SJSA1 (cell line): Measurements from ENCODE around the gene LRRC4B. TPM values are rescaled to one million over a fixed set of nuclear protein-coding genes. Genes with fewer than 3 reads are reported as not detected.

ENCODE experiments used
- DNase-seq, 2 experiments: peaks; one replicate each; pipeline ENCODE4 v3.0.0-alpha.2; 2015 to 2020; ENCODE audit warnings: low spot score in 2 of 2, low read depth in 1 of 2
- H3K27ac ChIP-seq: fragments of 250-450 bp; sonication (Bioruptor Pico); 2 replicates; pipeline ENCODE4 v1.5.1; 2020; ENCODE audit warnings: mild to moderate bottlenecking, moderate library complexity
- H3K27me3 ChIP-seq: fragments of 250-450 bp; sonication (Bioruptor Pico); replicated peaks from 2 replicates; pipeline ENCODE4 v1.5.1; 2020; ENCODE audit warnings: mild to moderate bottlenecking, moderate library complexity
- H3K36me3 ChIP-seq: fragments of 250-450 bp; sonication (Bioruptor Pico); 2 replicates; pipeline ENCODE4 v1.5.1; 2020; ENCODE audit warnings: mild to moderate bottlenecking
- H3K4me1 ChIP-seq: fragments of 250-450 bp; sonication (Bioruptor Pico); replicated peaks from 2 replicates; pipeline ENCODE4 v1.6.1; 2021; ENCODE audit warnings: mild to moderate bottlenecking
- H3K4me3 ChIP-seq: fragments of 250-450 bp; sonication (Bioruptor Pico); 2 replicates; pipeline ENCODE4 v1.5.1; 2020; ENCODE audit warnings: mild to moderate bottlenecking
- H3K9me3 ChIP-seq: fragments of 250-450 bp; sonication (Bioruptor Pico); replicated peaks from 2 replicates; pipeline ENCODE4 v1.5.1; 2020; ENCODE audit warnings: mild to moderate bottlenecking
- total RNA-seq: library from RNA; depleted of rRNA; stranded (reverse); fragments of >200 nt; shearing (Covaris generic); gene quantifications from 2 replicates; pipeline ENCODE4 v1.2.3, GENCODE V29; 2014

LRRC4B gene
- total RNA-seq, 1 experiment from 2014 or later: not detected

DNA sequence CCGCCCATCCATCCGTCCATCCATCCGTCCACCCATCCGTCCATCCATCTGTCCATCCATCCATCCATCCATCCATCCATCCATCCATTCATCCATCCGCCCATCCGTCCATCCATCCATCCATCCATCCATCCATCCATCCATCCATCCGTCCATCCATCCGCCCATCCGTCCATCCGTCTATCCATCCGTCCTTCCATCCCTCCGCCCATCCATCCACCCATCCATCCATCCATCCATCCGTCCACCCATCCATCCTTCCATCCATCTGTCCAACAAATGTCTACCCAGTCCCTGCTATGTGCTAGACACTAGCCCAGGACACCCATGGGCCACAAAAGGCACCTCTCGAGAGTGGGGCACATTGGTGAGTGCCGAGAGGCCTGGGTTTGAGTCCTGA lies 15.7 kb downstream of the LRRC4B start:
- H3K27ac ChIP-seq: no peak overlapping the region
- no peaks in the 10 kb centered on the region for H3K9me3 ChIP-seq
- peaks cover 3% of the 10 kb centered on the region for H3K4me1 ChIP-seq
- H3K27me3 ChIP-seq: peaks cover 51% of the 10 kb centered on the region
- no peaks in the 10 kb centered on the region for H3K36me3 ChIP-seq
- H3K4me3 ChIP-seq: no peak overlapping the region
- no peak for DNase-seq

DNA sequence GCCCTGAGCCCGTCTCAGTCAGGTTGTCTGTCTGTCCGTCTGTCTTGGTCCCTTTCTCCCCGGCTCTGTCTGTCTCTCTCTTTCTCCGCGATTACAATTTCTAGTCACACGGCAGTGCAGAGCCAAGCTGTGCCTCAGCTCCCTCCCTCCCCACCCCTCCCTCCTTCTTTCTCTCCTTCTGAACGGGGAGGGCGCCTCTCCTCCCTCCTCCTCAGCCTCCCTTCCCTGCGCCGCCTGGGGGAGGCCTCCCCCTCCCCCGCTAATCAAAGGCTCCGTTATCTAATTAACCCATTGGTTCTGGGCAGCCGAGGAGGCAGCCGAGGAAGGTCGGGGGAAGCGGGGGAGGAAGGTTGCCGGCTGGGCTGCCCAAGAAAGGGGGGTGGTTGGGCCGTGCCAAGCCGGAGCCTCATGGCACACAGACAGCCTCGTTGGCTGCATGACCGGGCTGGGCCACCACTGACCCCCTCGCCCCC lies 16.5 kb downstream of the LRRC4B start:
- no peak overlapping the region for H3K4me3 ChIP-seq
- H3K36me3 ChIP-seq: no peaks in the 10 kb centered on the region
- no peak overlapping the region for H3K27ac ChIP-seq
- H3K9me3 ChIP-seq: no peaks in the 10 kb centered on the region
- H3K27me3 ChIP-seq: peaks cover 45% of the 10 kb centered on the region
- H3K4me1 ChIP-seq: peaks cover 3% of the 10 kb centered on the region
- DNase-seq: no peak

DNA sequence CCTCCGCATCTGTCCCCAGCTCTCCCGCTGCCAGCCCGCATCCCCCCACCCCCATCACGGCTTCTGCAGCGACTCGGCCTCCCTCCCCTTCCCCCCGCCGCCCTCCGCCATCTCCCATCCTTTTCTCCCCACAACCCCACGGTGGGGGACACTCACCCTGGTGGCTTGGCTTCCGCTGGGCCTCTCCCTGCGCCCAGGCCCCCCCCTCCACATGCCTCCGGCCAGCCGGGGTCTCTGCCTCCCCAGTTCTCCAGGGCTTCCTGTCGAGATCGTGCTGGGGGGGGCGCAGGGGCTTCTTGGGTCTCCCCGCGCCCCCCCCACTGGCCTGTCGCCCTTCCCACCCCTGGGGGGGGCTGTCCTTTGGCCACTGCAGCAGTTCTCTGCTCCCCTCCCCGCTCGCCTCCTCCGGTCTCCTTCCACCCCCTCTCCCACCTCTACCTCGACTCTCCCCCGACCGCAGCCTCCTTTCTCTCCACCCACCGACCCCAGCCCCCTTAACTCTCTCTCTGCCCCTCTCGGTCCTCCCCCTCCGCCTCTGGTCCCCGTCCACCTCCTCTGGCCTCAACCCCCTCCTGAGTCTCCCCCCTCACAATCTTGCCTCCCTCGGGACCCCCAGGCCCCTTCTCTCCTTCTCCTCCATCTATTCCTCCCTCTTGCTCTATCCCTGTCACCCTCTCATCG lies 17.1 kb downstream of the LRRC4B start:
- Histone ChIP-seq H3K4me3 (no peak overlapping the region), H3K9me3 (no peaks in the 10 kb centered on the region), H3K27ac (no peak overlapping the region), H3K27me3 (peaks cover 39% of the 10 kb centered on the region), H3K36me3 (no peaks in the 10 kb centered on the region), H3K4me1 (no peaks in the 10 kb centered on the region)
- DNase-seq: no peak

DNA sequence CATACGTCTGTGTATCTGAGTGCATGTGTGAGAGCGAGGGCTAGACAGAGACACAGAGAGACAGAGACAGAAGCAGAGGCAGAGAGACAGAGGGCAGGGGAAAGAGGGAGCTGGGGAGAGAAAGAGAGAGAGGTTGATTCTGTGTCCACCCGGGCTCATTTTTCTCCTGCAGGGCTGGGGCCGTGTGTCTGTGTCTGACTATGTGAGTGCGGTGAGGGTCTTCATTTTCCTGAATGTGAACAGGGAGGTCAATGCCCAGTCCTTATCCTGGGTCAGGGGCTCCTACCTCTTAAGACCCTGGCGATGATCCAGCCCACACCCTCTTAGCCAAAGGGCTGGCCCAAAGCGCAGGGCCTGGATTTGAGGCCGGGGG lies 17.7 kb downstream of the LRRC4B start:
- Histone ChIP-seq H3K36me3 (no peaks in the 10 kb centered on the region), H3K4me1 (no peaks in the 10 kb centered on the region), H3K27ac (no peak overlapping the region), H3K27me3 (peaks cover 34% of the 10 kb centered on the region), H3K9me3 (no peaks in the 10 kb centered on the region), H3K4me3 (no peak overlapping the region)
- DNase-seq: no peak

DNA sequence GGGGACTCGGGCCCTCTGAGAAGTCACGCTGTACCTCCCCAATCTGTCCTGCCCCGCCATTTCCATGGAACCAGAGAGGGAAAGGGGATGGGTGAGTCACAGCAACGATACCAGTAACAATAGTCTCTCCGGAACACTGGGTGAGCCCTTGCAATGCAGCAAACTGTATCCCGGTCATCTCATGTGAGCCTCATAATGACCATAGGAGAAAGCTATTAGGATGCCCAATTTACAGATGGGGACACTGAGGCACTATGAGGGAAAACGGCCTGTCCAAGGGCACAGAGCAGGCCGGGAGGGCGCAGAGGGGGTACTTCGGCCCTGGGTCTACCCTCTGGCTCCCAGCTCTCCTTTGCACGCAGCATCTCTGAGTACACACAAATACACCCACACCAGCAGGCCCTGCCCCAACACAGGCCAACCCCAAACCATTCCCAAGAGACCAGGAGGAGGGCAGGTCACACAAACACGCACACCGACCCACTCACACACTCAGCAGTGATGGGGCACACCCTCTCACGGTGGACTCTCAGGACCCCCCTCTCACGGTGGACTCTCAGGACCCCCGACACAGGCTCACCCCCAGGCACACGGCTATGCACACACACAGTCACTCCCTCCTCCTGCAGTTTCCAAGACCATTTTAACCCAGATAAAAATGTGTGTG lies 18.2 kb downstream of the LRRC4B start:
- H3K9me3 ChIP-seq: no peaks in the 10 kb centered on the region
- H3K27ac ChIP-seq: no peak overlapping the region
- no peaks in the 10 kb centered on the region for H3K36me3 ChIP-seq
- no peak overlapping the region for H3K4me3 ChIP-seq
- no peaks in the 10 kb centered on the region for H3K4me1 ChIP-seq
- peaks cover 29% of the 10 kb centered on the region for H3K27me3 ChIP-seq
- no peak for DNase-seq

DNA sequence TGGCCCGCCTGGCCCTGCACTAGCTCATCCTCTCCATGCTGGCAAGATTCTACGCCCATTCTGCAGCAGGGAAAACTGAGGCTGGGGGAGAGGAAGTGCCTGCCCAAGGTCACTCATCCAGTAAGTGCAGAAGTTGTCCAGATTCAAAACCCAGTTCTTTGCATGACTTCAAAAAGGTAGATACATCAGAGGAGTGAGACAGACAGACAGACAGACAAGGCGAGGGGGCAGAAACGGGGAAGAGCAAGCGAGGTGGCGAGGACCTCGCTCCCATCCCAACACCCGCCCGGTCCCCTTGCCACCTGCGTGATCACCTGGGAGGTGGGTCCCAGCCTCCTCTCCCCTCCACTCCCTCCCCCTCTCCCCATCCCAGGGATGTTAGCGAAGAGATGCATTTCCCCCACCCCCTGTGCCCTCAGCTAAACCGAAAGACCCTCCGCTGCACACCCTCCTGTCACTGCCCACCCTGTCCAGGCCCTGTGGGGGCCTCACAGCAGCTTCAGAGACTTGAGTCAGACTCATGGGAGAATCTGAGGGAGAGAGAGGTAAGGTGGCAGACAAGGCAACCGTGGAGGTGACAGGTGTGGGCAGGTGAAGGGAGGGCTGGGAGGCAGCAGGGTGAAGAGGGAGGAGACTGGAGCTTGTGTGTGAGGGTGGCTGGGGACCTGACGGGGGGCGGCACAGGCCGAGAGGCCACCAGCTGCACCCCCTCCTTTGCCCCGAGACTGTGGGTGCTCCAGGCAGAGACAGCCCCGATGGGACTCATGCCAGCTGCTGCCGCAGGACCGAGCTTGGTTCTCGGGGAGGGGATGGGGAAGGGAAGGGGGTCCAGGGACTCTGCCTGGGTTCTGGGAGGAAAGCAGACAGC lies 18.9 kb downstream of the LRRC4B start:
- no peaks in the 10 kb centered on the region for H3K36me3 ChIP-seq
- H3K4me1 ChIP-seq: no peaks in the 10 kb centered on the region
- H3K27ac ChIP-seq: no peak overlapping the region
- H3K27me3 ChIP-seq: peaks cover 23% of the 10 kb centered on the region
- H3K9me3 ChIP-seq: no peaks in the 10 kb centered on the region
- no peak for DNase-seq
- H3K4me3 ChIP-seq: no peak overlapping the region

DNA sequence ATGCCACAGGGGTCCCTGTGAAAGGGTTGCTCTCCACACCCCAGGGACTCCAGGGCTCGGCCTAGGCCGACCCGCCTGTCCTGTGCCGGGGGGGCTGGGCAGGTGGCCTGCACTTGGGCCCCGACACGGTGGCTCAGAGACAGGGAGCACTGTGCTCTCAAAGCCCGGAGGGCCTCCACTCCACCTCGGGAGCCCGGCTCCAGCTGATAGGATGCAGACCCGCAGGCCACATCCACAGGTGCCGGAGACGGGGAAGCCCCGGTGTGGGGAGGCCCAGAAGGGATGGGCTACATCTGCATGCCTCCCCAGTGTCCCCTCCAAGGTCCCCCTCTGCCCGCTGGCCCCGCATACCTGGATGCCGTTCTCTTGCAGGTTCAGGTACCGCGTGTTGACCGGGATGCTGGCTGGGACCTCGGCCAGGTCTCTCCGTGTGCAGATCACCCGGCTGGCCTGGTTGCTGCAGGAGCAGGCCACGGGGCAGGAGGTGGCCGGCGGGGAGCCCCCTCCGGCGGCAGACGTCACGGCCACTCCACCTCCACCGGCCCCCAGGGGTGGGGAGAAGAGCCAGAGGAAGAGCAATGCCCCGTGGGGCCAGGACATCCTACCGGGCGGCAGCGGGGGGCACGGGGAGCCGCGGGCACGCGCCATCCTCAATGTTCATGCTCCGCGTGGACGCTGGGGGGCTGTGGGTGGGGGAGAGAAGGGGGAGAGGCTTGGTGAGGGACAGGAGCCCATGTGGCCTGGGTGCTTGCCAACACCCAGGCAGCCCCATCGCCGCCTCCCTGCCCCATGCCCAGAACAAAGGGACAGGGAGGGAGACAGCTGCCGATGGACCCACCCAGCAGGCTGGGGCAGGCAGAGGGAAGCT lies 19.8 kb downstream of the LRRC4B start:
- Histone ChIP-seq H3K4me3 (no peak overlapping the region), H3K36me3 (no peaks in the 10 kb centered on the region), H3K27me3 (peaks cover 21% of the 10 kb centered on the region), H3K4me1 (no peaks in the 10 kb centered on the region), H3K27ac (no peak overlapping the region), H3K9me3 (no peaks in the 10 kb centered on the region)
- DNase-seq: no peak

DNA sequence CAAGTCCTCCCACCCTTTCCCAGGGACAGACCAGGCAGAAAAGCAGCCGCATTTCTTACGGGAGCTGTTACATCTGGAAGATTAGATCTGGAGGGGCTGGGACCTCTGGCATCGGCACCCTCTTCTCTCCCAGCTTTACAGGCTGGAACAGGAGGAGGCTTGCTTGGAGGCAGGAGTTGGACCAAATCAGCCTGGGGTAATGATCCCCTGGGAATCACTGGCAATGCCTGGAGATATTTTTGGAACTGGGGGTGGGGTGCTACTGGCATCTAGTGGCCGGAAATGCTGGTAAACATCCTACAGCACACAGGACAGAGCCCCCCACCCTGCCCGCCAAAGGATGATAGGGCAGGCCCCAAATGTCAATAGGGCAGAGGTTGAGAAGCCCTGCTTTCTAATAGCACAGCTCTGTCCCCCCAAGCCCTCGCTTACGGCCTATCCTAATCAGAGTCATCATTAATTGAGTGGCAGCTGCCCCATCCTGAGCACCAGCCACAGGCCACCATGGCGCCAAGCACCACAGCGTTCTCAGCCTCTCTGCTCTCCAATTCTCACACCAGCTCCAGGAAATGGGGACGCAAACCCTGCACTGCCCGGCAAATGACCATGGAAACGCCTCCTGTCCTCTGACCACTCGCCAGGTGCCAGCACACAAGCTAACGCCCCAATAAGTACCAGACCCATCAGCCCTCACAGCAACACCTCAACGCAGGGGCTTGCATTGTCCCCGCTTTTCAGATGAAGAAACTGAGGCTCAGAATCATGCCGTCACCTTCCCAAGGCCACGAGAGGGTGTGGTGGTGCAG lies 20.6 kb downstream of the LRRC4B start:
- Histone ChIP-seq H3K36me3 (no peaks in the 10 kb centered on the region), H3K4me3 (no peak overlapping the region), H3K4me1 (no peaks in the 10 kb centered on the region), H3K9me3 (no peaks in the 10 kb centered on the region), H3K27ac (no peak overlapping the region), H3K27me3 (peaks cover 19% of the 10 kb centered on the region)
- DNase-seq: no peak

DNA sequence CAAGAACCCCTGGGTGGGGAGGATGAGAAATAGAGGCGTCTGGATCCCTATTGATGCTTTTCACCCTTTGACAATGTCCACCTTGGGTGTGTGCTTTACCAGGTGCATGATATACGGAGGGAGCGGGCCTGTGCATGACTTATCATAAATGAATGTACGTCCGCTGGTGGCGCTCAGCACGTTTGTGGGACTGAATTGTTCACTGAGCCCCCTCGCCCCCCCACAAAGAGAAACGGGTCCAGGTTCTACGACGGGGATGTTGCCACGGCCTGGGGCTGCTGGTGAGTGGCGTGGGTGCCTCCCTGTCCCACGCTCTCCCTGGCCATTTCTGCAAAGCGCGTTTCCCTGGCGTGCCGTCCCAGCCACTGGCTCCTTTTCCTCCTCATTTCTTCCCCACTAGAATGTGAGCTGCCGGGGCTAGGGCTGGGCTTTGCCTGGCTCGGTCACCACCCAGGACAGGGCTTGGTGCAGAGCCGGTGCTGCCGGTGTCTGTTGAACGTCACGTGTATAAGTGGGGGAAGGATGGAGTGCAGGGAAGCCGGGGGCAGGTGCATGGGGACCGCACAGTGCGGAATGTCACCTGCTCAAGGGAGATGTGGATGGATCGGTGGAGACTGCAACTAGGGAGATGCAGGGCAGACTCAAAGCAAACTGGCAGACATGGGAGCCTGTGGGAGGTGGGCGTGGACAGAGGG lies 21.6 kb downstream of the LRRC4B start:
- no peak for DNase-seq
- Histone ChIP-seq H3K36me3 (no peaks in the 10 kb centered on the region), H3K27me3 (peaks cover 18% of the 10 kb centered on the region), H3K4me1 (no peaks in the 10 kb centered on the region), H3K27ac (no peak overlapping the region), H3K9me3 (no peaks in the 10 kb centered on the region), H3K4me3 (no peak overlapping the region)

DNA sequence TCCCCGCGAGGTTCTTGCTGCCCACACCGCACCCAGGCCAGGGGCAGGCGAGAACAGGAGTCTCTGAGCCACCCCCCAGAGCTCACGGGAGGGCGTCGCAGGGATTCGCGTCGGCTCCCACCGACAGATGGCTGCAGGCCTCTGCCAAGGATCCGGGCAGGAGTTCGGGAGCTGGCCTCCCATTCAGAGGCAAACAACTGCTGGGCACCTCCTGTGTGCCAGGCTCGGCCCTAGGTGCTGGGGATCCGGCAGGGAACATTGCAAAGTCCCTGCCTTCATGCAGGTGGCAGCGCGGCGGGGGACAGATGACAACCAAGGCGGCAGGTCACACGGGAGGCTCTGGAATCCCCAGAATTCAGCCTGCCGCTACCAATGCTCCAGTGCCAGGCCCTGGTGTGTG lies 25.3 kb downstream of the LRRC4B start:
- Histone ChIP-seq H3K27ac (no peak overlapping the region), H3K9me3 (no peaks in the 10 kb centered on the region), H3K4me1 (no peaks in the 10 kb centered on the region), H3K4me3 (no peak overlapping the region), H3K27me3 (no peaks in the 10 kb centered on the region), H3K36me3 (no peaks in the 10 kb centered on the region)
- DNase-seq: no peak

DNA sequence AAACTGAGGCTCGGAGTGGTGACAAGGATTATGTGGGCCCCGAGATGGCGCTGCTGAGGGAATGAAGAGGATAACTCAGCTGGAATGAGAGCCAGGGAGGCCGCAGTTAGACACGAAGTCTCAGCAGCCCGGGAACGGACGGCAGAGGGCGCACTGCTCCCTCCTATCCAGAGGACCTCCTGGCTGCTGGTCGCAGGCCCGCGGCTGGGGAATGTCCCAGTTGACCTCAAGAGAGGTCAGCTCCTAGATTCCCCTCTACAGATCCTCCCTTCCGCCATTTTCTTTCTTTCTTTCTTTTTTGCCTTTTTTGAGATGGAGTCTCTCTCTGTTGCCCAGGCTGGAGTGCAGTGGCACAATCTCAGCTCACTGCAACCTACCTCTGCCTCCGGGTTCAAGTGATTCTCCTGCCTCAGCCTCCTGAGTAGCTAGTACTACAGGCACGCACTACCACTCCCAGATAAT lies 30.4 kb downstream of the LRRC4B start:
- Histone ChIP-seq H3K4me1 (no peaks in the 10 kb centered on the region), H3K36me3 (no peaks in the 10 kb centered on the region), H3K27me3 (0 out of 2 replicates have a peak, but pooled peaks cover under 1% of the 10 kb centered on the region), H3K9me3 (no peaks in the 10 kb centered on the region), H3K27ac (no peak overlapping the region), H3K4me3 (no peak overlapping the region)
- peak; percentile 47 to 76 for DNase-seq

DNA sequence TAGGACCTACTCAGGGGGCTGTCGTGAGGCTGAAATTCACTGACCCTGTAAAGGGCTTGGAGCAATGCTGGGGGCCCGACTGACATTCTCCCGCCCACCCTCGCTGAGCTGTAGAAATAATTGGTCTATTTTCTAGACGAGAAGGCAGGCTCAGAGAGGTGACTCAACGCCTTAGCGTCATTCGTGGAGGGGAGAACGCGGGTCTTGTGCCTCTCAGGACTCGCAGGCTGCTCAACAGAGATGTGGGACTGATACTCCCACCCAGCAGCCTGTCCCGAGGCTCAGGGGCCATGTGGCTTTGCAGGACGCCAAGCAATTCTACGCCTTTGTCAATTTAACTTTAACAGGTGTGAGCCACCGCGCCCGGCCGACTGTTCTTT lies 30.9 kb downstream of the LRRC4B start:
- no peak for DNase-seq
- Histone ChIP-seq H3K4me1 (no peaks in the 10 kb centered on the region), H3K36me3 (no peaks in the 10 kb centered on the region), H3K27me3 (0 out of 2 replicates have a peak, but pooled peaks cover 2% of the 10 kb centered on the region), H3K27ac (no peak overlapping the region), H3K9me3 (no peaks in the 10 kb centered on the region; the same call in 1 of the 2 replicates), H3K4me3 (no peak overlapping the region)
